Measurements from ENCODE around the gene ZC2HC1B. TPM values are rescaled to one million over a fixed set of nuclear protein-coding genes. Genes with fewer than 3 reads are reported as not detected.
"Not testable (repeated sequence)": the region's sequence is repeated elsewhere in the genome, so short reads cannot be mapped to it uniquely, and the experiment has no call there.

ZC2HC1B gene
- total RNA-seq, 6 experiments from 2014 or later, result not detected

- Mint-ChIP-seq H3K27ac (no peak overlapping the region), H3K27me3 (ENCODE audit: insufficient read depth) (peaks cover 2% of the 10 kb centered on the region; the same call in 1 of the 2 replicates), H3K9me3 (peaks cover 15% of the 10 kb centered on the region), H3K4me1 (ENCODE audit: low read depth) (peaks cover 10% of the 10 kb centered on the region), H3K36me3 (ENCODE audit: low read depth) (no peaks in the 10 kb centered on the region), H3K4me3 (peak overlapping the region; percentile 9; the same call in 1 of the 2 replicates)
- DNase-seq, result no peak
- TF ChIP-seq CTCF (IDR thresholded peaks at IDR 0.05), result no peak
Measured at GRCh38 chr6:143872201-143872600, 7.9 kb downstream of the ZC2HC1B start.

- H3K9me3 Mint-ChIP-seq, result peaks cover 21% of the 10 kb centered on the region
- H3K36me3 Mint-ChIP-seq (ENCODE audit: low read depth); H3K4me3 Mint-ChIP-seq; DNase-seq; H3K4me1 Mint-ChIP-seq (ENCODE audit: low read depth); H3K27me3 Mint-ChIP-seq (ENCODE audit: insufficient read depth); H3K27ac Mint-ChIP-seq: not testable (repeated sequence)
Measured at GRCh38 chr6:143873600-143873999, 9.3 kb downstream of the ZC2HC1B start.

- DNase-seq; H3K27ac Mint-ChIP-seq; H3K4me1 Mint-ChIP-seq (ENCODE audit: low read depth); H3K4me3 Mint-ChIP-seq; H3K27me3 Mint-ChIP-seq (ENCODE audit: insufficient read depth): not testable (repeated sequence)
- Mint-ChIP-seq H3K36me3 (ENCODE audit: low read depth) (peaks cover 10% of the 10 kb centered on the region; the same call in 1 of the 2 replicates), H3K9me3 (peaks cover 28% of the 10 kb centered on the region)
Measured at GRCh38 chr6:143874503-143874902, 10.2 kb downstream of the ZC2HC1B start.

GRCh38 chr6:143877584-143878271, 13.5 kb downstream of the ZC2HC1B start:
- H3K4me3 Mint-ChIP-seq, result no peak overlapping the region
- peaks cover 28% of the 10 kb centered on the region for H3K9me3 Mint-ChIP-seq
- DNase-seq, result no peak
- no peaks in the 10 kb centered on the region for H3K27me3 Mint-ChIP-seq (ENCODE audit: insufficient read depth)
- H3K36me3 Mint-ChIP-seq (ENCODE audit: low read depth), result peaks cover 10% of the 10 kb centered on the region; the same call in 1 of the 2 replicates
- no peak overlapping the region for H3K27ac Mint-ChIP-seq
- no peak for TF ChIP-seq CTCF (IDR thresholded peaks at IDR 0.05)
- peaks cover 5% of the 10 kb centered on the region; the same call in 1 of the 2 replicates for H3K4me1 Mint-ChIP-seq (ENCODE audit: low read depth)

GRCh38 chr6:143878272-143878760, 14.0 kb downstream of the ZC2HC1B start:
- H3K9me3 Mint-ChIP-seq, result peaks cover 28% of the 10 kb centered on the region
- no peak for TF ChIP-seq CTCF (IDR thresholded peaks at IDR 0.05)
- H3K36me3 Mint-ChIP-seq (ENCODE audit: low read depth), result peaks cover 10% of the 10 kb centered on the region; the same call in 1 of the 2 replicates
- H3K27me3 Mint-ChIP-seq (ENCODE audit: insufficient read depth), result no peaks in the 10 kb centered on the region; the same call in 1 of the 2 replicates
- no peak overlapping the region for H3K4me3 Mint-ChIP-seq
- no peak overlapping the region for H3K27ac Mint-ChIP-seq
- H3K4me1 Mint-ChIP-seq (ENCODE audit: low read depth), result peaks cover 5% of the 10 kb centered on the region; the same call in 1 of the 2 replicates
- DNase-seq, result no peak

GRCh38 chr6:143880412-143880811, 16.1 kb downstream of the ZC2HC1B start:
- H3K27me3 Mint-ChIP-seq (ENCODE audit: insufficient read depth), result no peaks in the 10 kb centered on the region; the same call in 1 of the 2 replicates
- H3K4me3 Mint-ChIP-seq, result no peak overlapping the region
- no peak for DNase-seq
- no peak for TF ChIP-seq CTCF (IDR thresholded peaks at IDR 0.05)
- no peak overlapping the region for H3K27ac Mint-ChIP-seq
- peaks cover 22% of the 10 kb centered on the region for H3K9me3 Mint-ChIP-seq
- peaks cover 10% of the 10 kb centered on the region; the same call in 1 of the 2 replicates for H3K36me3 Mint-ChIP-seq (ENCODE audit: low read depth)
- H3K4me1 Mint-ChIP-seq (ENCODE audit: low read depth), result peaks cover 5% of the 10 kb centered on the region; the same call in 1 of the 2 replicates
